ENCODE results near the gene TRIM5.

DNA sequence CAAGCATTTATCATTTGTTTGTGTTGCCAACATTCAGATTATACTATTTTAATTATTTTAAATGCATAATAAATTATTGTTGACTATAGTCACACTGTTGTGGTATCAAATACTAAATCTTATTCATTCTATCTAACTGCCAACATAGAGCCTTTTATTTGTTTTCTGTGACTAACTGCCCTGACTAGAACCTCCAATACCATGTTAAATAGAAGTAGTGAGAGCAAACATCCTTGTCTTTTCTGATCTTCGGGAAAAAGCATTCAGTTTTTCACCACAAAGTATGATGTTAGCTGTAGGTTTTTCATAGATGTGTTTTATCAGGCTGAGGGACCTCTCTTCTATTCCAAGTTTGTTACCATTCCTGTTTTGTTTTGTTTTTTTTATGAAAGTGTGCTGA lies 44.9 kb downstream of the TRIM5 start:
- TF ChIP-seq, protein P1, sequence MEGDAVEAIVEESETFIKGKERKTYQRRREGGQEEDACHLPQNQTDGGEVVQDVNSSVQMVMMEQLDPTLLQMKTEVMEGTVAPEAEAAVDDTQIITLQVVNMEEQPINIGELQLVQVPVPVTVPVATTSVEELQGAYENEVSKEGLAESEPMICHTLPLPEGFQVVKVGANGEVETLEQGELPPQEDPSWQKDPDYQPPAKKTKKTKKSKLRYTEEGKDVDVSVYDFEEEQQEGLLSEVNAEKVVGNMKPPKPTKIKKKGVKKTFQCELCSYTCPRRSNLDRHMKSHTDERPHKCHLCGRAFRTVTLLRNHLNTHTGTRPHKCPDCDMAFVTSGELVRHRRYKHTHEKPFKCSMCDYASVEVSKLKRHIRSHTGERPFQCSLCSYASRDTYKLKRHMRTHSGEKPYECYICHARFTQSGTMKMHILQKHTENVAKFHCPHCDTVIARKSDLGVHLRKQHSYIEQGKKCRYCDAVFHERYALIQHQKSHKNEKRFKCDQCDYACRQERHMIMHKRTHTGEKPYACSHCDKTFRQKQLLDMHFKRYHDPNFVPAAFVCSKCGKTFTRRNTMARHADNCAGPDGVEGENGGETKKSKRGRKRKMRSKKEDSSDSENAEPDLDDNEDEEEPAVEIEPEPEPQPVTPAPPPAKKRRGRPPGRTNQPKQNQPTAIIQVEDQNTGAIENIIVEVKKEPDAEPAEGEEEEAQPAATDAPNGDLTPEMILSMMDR (conservative IDR thresholded peaks at IDR 0.05; ENCODE audit: low read length), result no peak
- no peak for TF ChIP-seq EZH2phosphoT487 (IDR thresholded peaks at IDR 0.05; ENCODE audit: borderline replicate concordance)
